ENCODE measurements around the gene ZNF512. TPM values are rescaled to one million over a fixed set of nuclear protein-coding genes. Genes with fewer than 3 reads are reported as not detected.
A peak's percentile ranks its signal among the peaks of the same experiment; 100 is the strongest.
"Not testable (repeated sequence)": the region's sequence is repeated elsewhere in the genome, so short reads cannot be mapped to it uniquely, and the experiment has no call there.

ZNF512 gene
- total RNA-seq, 1 donor from 2014 or later = 20.8 TPM

DNA sequence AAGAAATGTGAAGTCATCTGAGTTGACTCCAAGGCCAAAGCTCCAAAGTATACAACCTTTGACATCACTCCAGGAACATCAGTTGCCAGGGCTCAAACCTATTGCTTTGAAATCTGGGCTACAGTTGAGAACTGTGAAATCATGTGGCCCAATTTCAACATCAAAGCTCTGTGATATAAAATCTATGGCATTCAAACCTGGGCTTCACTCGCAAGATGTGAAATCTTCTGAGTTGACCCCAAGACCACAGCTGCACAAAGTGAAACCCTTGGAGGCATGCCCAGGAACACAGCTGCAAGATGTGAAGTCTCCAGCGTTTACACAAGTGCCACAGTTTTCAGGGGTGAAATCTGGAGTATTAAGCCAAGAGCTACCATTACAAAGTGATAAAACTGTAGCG, 9.4 kb upstream of the ZNF512 start:
- intact Hi-C loops (cut with micrococcal nuclease) = no loop called here
- no peak for DNase-seq
- ATAC-seq = no peak

DNA sequence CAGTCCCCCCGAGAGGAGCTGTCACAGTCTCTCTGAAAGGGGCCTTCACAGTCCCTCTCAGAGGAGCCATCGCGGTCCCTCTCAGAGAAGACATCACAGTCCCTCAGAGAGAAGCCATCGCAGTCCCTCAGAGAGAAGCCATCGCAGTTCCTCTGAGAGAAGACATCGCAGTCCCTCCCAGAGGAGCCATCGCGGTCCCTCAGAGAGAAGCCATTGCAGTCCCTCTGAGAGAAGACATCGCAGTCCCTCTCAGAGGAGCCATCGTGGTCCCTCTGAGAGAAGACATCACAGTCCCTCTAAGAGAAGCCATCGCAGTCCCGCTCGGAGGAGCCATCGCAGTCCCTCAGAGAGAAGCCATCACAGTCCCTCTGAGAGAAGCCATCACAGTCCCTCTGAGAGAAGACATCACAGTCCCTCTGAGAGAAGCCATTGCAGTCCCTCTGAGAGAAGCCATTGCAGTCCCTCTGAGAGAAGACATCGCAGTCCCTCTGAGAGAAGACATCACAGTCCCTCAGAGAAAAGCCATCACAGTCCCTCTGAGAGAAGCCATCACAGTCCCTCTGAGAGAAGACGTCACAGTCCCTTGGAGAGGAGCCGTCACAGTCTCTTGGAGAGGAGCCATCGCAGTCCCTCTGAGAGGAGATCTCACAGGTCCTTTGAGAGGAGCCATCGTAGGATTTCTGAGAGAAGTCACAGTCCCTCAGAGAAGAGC, 1.3 kb upstream of the ZNF512 start:
- no peak for DNase-seq
- intact Hi-C loops (cut with micrococcal nuclease) = no loop called here
- ATAC-seq = no peak

DNA sequence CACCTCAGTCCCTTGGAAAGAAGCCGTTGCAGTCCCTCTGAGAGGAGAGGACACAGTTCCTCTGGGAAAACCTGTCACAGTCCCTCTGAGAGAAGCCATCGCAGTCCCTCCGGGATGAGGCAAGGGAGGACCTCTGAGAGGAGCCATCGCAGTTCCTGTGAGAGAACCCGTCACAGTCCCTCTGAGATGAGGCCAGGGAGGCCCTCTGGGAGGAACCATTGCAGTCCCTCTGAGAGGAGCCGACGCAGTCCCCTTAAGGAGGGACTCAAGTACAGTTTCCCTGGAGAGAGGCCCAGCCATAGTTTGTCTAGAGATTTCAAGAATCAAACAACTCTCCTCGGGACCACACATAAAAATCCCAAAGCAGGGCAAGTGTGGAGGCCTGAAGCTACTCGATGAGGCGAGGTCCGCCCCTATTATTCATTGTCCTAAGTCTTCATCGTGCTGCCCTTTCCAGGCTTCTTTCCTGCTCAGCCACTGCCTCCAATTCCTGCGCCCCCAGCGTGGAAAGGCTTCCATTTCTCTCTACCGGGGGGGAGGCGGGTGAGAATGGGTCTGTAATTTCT, 630 bp upstream of the ZNF512 start:
- no peak for ATAC-seq
- DNase-seq = no peak
- intact Hi-C loops (cut with micrococcal nuclease) = no loop called here

- DNase-seq = no peak
- intact Hi-C loops (cut with micrococcal nuclease) = no loop called here
- ATAC-seq = peak; percentile 5
Measured at GRCh38 chr2:27583390-27583915, 611 bp downstream of the ZNF512 start.

DNA sequence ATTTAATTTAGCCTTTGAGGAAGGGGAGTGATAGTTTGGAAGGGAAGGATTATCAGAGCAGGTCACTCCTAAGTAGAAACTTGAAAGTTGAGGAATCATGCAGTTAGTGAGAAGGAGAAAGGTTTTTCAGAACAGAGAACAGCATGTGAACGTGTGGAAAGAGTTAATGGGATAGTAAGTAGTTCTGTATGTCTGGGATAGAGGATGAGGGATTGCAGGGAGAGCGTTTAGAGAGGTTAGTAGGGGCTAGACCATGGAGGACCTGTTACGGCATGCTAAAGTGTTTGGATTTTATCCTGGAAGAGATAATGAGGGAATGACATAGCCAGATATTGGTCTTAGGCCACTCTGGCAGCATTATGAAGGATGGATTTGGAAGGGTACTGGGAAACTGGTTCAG, 1.8 kb downstream of the ZNF512 start:
- no peak for DNase-seq
- no peak for ATAC-seq
- intact Hi-C loops (cut with micrococcal nuclease) = no loop called here

DNA sequence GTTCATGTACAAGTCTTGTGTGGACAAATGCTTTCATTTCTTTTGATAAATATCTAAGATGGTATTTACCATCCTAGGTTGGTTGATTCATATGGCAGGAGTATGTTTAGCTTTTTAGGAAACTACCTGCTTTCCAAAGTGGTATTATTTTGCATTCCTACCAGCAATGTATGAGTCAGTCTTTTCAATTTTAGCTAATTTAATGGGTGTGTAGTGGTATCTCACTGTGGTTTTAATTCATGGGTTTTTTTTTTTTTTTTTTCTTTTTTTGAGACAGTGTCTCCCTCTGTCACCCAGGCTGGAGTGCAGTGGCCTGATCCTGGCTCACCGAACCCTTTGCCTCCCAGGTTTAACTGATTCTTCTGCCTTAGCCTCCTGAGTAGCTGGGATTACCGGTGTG, 4.2 kb downstream of the ZNF512 start:
- intact Hi-C loops (cut with micrococcal nuclease) = no loop called here
- ATAC-seq (no peak), DNase-seq (no peak)

- ATAC-seq (no peak), DNase-seq (no peak)
- intact Hi-C loops (cut with micrococcal nuclease) = no loop called here
Measured at GRCh38 chr2:27588308-27588707, 5.5 kb downstream of the ZNF512 start.

DNA sequence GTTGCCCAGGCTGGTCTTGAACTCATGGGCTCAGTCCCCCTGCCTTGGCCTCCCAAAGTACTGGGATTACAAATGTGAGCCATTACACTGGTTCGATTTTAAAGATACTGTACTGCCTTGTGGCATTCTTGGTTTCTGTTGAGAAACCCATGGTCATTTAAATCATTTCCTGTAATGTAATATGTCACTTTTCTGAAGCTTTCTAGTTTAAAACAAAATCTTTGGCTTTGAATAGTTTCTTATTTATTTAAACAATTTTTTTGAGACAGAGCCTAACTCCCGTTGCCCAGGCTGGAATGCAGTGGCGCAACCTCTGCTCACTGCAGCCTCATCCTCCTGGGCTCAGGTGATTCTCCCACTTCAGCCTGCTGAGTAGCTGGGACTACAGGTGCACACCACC, 8.9 kb downstream of the ZNF512 start:
- ATAC-seq = no peak
- no peak for DNase-seq
- intact Hi-C loops (cut with micrococcal nuclease) = no loop called here

GRCh38 chr2:27593240-27593639, 10.4 kb downstream of the ZNF512 start:
- DNase-seq = no peak
- intact Hi-C loops (cut with micrococcal nuclease) = no loop called here
- ATAC-seq = no peak

DNA sequence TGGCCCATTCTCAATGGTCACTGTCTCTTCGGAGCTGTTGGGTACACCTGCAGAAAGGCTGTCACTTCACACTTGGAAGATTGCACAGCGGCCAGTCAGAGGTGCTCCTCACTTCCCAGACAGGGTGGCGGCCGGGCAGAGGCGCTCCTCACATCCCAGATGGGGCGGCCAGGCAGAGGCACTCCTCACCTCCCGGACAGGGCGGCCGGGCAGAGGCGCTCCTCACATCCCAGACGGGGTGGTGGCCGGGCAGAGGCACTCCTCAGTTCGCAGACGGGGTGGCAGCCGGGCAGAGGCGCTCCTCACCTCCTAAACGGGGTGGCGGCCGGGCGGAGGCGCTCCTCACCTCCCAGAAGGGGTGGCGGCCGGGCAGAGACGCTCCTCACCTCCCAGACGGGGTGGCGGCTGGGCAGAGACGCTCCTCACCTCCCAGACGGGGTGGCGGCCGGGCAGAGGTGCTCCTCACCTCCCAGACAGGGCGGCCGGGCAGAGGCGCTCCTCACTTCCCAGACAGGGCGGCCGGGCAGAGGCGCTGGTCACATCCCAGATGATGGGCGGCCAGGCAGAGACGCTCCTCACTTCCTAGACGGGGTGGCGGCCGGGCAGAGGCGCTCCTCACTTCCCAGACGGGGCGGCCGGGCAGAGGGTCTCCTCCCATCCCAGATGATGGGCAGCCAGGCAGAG, 11.3 kb downstream of the ZNF512 start:
- ATAC-seq; DNase-seq; intact Hi-C loops (cut with micrococcal nuclease): not testable (repeated sequence)

DNA sequence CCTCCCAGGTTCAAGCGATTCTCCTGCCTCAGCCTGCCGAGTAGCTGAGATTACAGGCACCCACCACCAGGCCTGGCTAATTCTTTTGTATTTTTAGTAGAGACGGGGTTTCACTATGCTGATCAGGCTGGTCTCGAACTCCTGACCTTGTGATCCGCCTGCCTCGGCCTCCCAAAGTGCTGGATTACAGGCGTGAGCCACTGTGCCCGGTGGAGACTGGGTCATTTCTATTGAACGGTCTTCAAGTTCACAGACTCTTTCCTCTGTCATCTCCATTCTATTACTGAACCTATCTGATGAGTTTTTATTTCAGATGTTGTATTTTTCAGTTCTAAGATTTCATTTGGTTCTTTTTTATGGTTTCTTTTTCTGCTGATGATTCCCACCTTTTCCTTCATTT, 12.6 kb downstream of the ZNF512 start:
- DNase-seq; intact Hi-C loops (cut with micrococcal nuclease); ATAC-seq: not testable (repeated sequence)

DNA sequence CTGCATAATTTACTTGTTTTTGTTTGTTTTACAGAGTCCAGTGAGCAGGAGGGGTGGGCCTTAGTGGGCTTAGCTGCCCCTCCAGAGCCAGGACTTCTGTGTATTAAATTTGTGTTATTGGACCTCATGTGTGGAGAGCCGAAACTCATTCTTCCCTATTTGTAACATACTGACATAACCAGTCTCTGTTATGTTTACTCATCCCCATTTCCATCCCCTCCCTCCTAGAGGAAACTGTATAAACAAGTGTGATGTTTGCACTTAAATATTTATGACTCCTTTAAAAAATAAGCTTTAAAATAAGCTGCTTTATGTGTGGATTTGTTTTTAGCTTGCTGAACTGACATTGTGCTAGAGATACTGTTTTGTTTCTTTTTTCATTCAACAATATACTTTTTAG, 13.8 kb downstream of the ZNF512 start:
- intact Hi-C loops (cut with micrococcal nuclease) = no loop called here
- DNase-seq (no peak), ATAC-seq (no peak)

GRCh38 chr2:27606611-27607010, 23.8 kb downstream of the ZNF512 start:
- intact Hi-C loops (cut with micrococcal nuclease) = no loop called here
- DNase-seq = no peak
- no peak for ATAC-seq

- ATAC-seq = no peak
- DNase-seq = no peak
- intact Hi-C loops (cut with micrococcal nuclease) = no loop called here
Measured at GRCh38 chr2:27613985-27614384, 31.1 kb downstream of the ZNF512 start.

DNA sequence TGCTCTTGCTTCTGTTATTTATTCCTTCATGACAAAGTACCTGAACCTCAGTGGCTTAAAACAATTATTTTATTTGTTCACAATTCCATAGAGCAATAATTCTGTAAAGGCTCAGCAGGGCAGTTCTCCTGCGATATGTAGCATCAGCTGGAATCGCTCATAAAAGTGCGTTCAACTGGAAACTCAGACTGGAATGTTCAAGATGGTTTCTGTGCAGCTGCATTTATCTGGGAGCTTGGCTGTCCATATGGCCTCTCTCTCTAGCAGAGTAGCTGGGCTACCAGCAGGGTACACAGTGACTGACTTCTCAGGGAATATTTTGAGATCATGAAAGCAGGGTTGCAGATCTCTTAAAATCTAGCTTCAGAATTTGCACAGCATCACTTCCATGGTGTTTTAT, 32.5 kb downstream of the ZNF512 start:
- DNase-seq (no peak), ATAC-seq (no peak)
- intact Hi-C loops (cut with micrococcal nuclease) = no loop called here

DNA sequence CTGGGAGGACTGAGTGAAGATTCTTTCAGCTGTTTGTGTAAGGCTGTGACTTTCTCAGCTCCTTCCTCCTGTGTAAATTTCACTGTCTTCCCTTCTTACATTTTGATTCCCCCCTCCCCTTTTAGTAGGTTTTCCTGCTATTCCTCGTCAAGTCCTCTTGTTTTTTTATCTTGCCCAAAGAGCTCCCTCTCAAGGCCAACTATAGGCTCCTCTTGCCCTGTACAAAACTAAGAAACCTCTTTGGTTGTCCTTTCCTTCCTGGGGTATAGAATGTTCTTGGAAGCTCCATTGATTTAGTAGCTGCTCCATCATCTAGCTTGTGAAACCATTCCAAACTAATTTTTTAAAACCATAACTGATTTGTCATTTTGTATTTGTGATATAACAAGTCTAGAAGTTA, 38.7 kb downstream of the ZNF512 start:
- no peak for DNase-seq
- no peak for ATAC-seq
- intact Hi-C loops (cut with micrococcal nuclease) = no loop called here

DNA sequence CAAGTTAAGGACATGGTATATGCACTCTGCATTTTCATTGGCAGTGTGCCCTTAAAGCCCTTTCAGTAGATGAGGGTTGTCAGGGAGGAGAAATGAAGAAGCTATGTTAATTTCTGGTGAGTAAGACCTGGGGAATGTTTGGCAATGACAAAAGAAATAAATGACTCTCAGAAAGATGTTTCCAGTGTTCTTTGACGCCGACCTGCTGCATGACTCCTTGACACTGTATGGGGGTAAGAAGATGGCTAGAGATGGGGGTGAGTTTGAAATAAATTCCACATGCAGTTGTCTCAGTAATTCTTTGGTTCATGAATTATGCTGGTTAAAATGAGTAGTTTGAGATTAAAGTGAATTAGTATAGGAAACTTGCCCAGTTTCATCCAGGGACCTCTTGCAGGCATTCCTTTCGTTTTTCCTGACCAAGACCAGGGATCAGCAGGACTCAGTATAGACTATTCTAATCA, 40.1 kb downstream of the ZNF512 start:
- ATAC-seq (no peak), DNase-seq (no peak)
- intact Hi-C loops (cut with micrococcal nuclease) = no loop called here

DNA sequence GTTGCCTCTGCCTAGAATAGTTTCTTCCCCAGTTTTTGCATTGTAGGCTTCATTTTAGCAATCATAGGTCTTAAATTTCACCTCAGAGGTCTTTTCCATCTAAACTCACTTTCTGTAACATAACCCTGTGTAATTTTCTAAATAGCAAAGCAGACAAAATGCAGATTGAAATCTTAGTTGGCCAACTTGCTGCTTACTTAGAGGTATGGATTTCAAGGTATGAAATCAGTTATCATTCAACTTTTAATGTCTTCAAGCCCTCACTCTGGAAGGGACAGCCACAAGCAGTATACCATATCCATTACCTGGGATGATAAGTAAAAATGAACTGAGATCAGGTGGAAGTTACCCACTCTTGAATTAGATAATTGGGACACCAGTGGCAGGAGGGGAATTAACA, 42.1 kb downstream of the ZNF512 start:
- no peak for DNase-seq
- intact Hi-C loops (cut with micrococcal nuclease) = no loop called here
- ATAC-seq = no peak

DNA sequence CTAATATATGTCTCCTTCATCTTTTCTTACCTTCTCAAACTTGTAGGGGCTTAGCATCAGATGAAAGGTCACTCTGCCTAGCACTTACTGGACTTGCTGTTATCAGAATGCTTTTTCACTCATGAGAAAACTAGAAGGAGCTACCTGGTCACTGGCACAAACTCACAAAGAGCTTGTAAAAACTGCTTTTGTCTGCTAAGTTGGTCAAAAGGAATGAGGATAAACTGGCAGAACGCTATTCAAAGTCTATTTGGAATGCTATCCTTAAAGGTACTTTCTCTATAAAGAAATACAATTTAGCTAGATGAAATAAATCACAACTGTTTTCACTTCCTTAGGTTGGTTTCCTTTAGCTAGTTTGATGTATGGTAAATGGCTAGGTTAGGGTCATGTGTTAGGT, 43.5 kb downstream of the ZNF512 start:
- DNase-seq; intact Hi-C loops (cut with micrococcal nuclease); ATAC-seq: not testable (repeated sequence)

DNA sequence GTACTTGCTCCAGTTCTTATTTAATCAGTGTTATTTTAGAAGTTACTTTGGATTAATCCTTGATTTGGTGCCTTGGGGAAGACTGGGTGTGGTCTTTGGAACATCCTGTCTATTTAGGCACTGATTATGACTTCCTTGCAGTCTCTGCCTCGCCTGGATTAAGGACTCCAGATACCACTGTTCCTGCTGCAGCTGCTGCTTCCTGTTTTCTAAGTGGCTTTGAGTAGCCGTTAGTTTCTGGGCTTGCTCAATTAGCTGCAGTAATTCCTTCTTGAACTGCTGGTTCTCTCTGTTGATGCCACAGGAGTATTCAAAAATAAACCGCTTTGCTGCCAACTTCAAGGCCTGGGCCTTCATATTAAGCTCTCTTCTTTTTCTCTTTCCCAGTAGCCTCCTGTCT, 44.1 kb downstream of the ZNF512 start:
- DNase-seq; intact Hi-C loops (cut with micrococcal nuclease): not testable (repeated sequence)
- peak; percentile 28 for ATAC-seq

Data from left ventricle myocardium superior (tissue), 1 donor.